ENCODE measurements around the gene ABCC1.

ABCC1 gene

GRCh38 chr16:15993946-15994665 lies 44.7 kb downstream of the ABCC1 start:
- no peak for DNase-seq

GRCh38 chr16:15996432-15997109 lies 47.2 kb downstream of the ABCC1 start:
- DNase-seq, result no peak

- DNase-seq, result no peak
These were observed 51.3 kb downstream of the ABCC1 start for GRCh38 chr16:16000685-16001084.

- DNase-seq, result no peak
These were observed 52.3 kb downstream of the ABCC1 start for GRCh38 chr16:16001596-16002255.

- DNase-seq, result no peak
These were observed 54.4 kb downstream of the ABCC1 start for GRCh38 chr16:16003719-16004313.

GRCh38 chr16:16004314-16004749 lies 54.9 kb downstream of the ABCC1 start:
- no peak for DNase-seq

- no peak for DNase-seq
These were observed 56.3 kb downstream of the ABCC1 start for GRCh38 chr16:16005721-16006120.

- no peak for DNase-seq
These were observed 57.2 kb downstream of the ABCC1 start for GRCh38 chr16:16006650-16007049.

GRCh38 chr16:16007743-16008111 lies 58.3 kb downstream of the ABCC1 start:
- DNase-seq, result peak; percentile 38 to 48 (median 42)

- DNase-seq, result no peak
These were observed 59.2 kb downstream of the ABCC1 start for GRCh38 chr16:16008666-16009065.

- DNase-seq, result no peak
These were observed 60.0 kb downstream of the ABCC1 start for GRCh38 chr16:16009401-16009800.

- no peak for DNase-seq
These were observed 60.8 kb downstream of the ABCC1 start for GRCh38 chr16:16010194-16010593.

- DNase-seq, result no peak
These were observed 62.7 kb downstream of the ABCC1 start for GRCh38 chr16:16012144-16012543.

- no peak for DNase-seq
These were observed 64.4 kb downstream of the ABCC1 start for GRCh38 chr16:16013812-16014211.

GRCh38 chr16:16014329-16015224 lies 65.2 kb downstream of the ABCC1 start:
- DNase-seq, result no peak

GRCh38 chr16:16015849-16016248 lies 66.4 kb downstream of the ABCC1 start:
- DNase-seq, result no peak

GRCh38 chr16:16016388-16016964 lies 67.1 kb downstream of the ABCC1 start:
- no peak for DNase-seq

- no peak for DNase-seq
These were observed 68.4 kb downstream of the ABCC1 start for GRCh38 chr16:16017812-16018211.

- no peak for DNase-seq
These were observed 69.3 kb downstream of the ABCC1 start for GRCh38 chr16:16018705-16019104.

- peak; percentile 17 to 65 (median 44) for DNase-seq
These were observed 70.1 kb downstream of the ABCC1 start for GRCh38 chr16:16019488-16019887.

GRCh38 chr16:16020291-16020690 lies 70.9 kb downstream of the ABCC1 start:
- DNase-seq, result no peak

- no peak for DNase-seq
These were observed 71.6 kb downstream of the ABCC1 start for GRCh38 chr16:16021020-16021419.

All from suppressor macrophage treated with lipopolysaccharide for 1 hour (primary cell).